WERI-Rb-1 (cell line): ENCODE results near the gene CLN6.
A peak's percentile ranks its signal among the peaks of the same experiment; 100 is the strongest.
"Not testable (repeated sequence)": the region's sequence is repeated elsewhere in the genome, so short reads cannot be mapped to it uniquely, and the experiment has no call there.

Source experiments
- DNase-seq: peaks from one replicate; pipeline ENCODE4 v3.0.0-alpha.2; 2020
- H3K27ac ChIP-seq: fragments of 250-450 bp; sonication (Bioruptor Pico); 2 replicates; pipeline ENCODE4 v1.5.1; 2020; ENCODE audit warnings: mild to moderate bottlenecking, moderate library complexity
- H3K27me3 ChIP-seq: fragments of 250-450 bp; sonication (Bioruptor Pico); 2 replicates; pipeline ENCODE4 v1.5.1; 2021; ENCODE audit warnings: mild to moderate bottlenecking, low read depth, moderate library complexity; ENCODE audit not compliant: insufficient read depth, severe bottlenecking
- H3K36me3 ChIP-seq: fragments of 250-450 bp; sonication (Bioruptor Pico); 2 replicates; pipeline ENCODE4 v1.5.1; 2020; ENCODE audit warnings: mild to moderate bottlenecking, moderate library complexity
- H3K4me3 ChIP-seq: 2 replicates; pipeline ENCODE4 v1.5.1; 2011; ENCODE audit warnings: low read depth, mild to moderate bottlenecking, control low read depth, low read length
- H3K9me3 ChIP-seq: fragments of 250-450 bp; sonication (Bioruptor Pico); 2 replicates; pipeline ENCODE4 v1.5.1; 2021; ENCODE audit warnings: mild to moderate bottlenecking, moderate library complexity; ENCODE audit not compliant: severe bottlenecking
- CTCF ChIP-seq: IDR thresholded peaks from 2 replicates; pipeline ENCODE4 v1.5.1; 2011; ENCODE audit warnings: low read depth, mild to moderate bottlenecking, control low read depth, inconsistent platforms, low read length

Gene CLN6

GRCh38 chr15:68223171-68223570 is 6.4 kb downstream of the CLN6 start:
- no peak for DNase-seq
- Histone ChIP-seq H3K27me3 (no peaks in the 10 kb centered on the region), H3K27ac (peak overlapping the region; percentile 47), H3K4me3 (no peak overlapping the region), H3K36me3 (peaks cover 58% of the 10 kb centered on the region), H3K9me3 (peaks cover 3% of the 10 kb centered on the region)
- TF ChIP-seq CTCF, result no peak

- not testable (repeated sequence) for DNase-seq, H3K9me3 ChIP-seq, H3K27me3 ChIP-seq, H3K4me3 ChIP-seq, H3K27ac ChIP-seq
- peaks cover 66% of the 10 kb centered on the region for H3K36me3 ChIP-seq
These were observed 7.1 kb downstream of the CLN6 start for GRCh38 chr15:68222432-68222743.

GRCh38 chr15:68221530-68222431 is 7.7 kb downstream of the CLN6 start:
- not testable (repeated sequence) for H3K4me3 ChIP-seq, DNase-seq, H3K9me3 ChIP-seq, H3K27ac ChIP-seq, H3K27me3 ChIP-seq
- H3K36me3 ChIP-seq, result peaks cover 67% of the 10 kb centered on the region

- peaks cover 70% of the 10 kb centered on the region for H3K36me3 ChIP-seq
- TF ChIP-seq CTCF, result no peak
- no peaks in the 10 kb centered on the region for H3K27me3 ChIP-seq
- DNase-seq, result no peak
- no peak overlapping the region for H3K27ac ChIP-seq
- peaks cover 3% of the 10 kb centered on the region for H3K9me3 ChIP-seq
- no peak overlapping the region for H3K4me3 ChIP-seq
These were observed 8.6 kb downstream of the CLN6 start for GRCh38 chr15:68220967-68221366.

- no peak overlapping the region for H3K27ac ChIP-seq
- peaks cover 71% of the 10 kb centered on the region for H3K36me3 ChIP-seq
- no peaks in the 10 kb centered on the region for H3K27me3 ChIP-seq
- no peak for TF ChIP-seq CTCF
- no peak overlapping the region for H3K4me3 ChIP-seq
- no peak for DNase-seq
- H3K9me3 ChIP-seq, result peaks cover 3% of the 10 kb centered on the region
These were observed 9.0 kb downstream of the CLN6 start for GRCh38 chr15:68220489-68220888.

- Histone ChIP-seq H3K36me3 (peaks cover 72% of the 10 kb centered on the region), H3K27ac (no peak overlapping the region), H3K9me3 (peaks cover 3% of the 10 kb centered on the region), H3K4me3 (no peak overlapping the region), H3K27me3 (no peaks in the 10 kb centered on the region)
- DNase-seq, result no peak
- TF ChIP-seq CTCF, result no peak
These were observed 10.4 kb downstream of the CLN6 start for GRCh38 chr15:68218847-68219798.
